HG02642 (cell line): ENCODE results near the gene VAV1.

Experiments used
- ATAC-seq: cut with Tn5 transposase; IDR thresholded peaks from one replicate; pipeline ENCODE4 v1.9.1; 2021; ENCODE audit warnings: mild to moderate bottlenecking; ENCODE audit not compliant: unreplicated experiment, poor library complexity

Gene VAV1

DNA sequence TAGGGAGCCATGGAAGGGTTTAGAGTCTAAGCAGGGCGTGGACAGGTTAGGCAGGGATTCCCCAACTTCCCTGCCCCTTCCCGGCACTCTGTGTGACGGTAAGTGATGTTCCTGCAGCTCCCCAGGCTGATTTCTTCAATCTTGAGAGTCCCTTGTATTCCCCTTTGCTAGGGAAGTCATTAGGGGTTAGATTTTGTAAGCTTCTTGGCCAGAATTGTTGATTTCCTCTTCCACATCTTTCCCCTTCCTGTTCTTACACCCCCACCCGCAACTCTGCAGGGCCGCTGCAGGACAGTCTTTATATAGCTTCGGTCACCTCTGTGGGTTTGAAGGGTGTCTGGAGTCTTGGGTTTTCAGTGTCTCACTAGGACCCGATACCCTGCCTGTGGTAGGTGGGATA is 104.2 kb downstream of the VAV1 start:
- no peak for ATAC-seq

DNA sequence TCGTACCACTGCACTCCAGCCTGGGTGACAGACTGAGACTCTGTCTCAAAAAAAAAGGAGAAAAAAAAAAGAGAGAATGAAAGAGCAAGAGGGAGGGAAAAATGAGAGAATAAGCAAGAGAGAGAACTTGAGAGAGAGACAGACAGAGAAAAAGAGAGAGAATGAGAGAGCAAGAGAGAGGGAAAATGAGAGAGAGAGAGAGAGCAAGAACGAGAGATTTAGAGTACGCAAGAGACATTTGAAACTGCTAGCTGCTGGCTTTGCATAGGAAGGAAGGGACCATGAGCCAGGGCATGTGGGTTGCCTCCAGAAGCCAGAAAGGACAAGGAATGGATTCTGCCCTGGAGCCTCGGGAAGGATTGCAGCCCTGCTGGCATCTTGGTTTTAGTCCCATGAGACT is 105.3 kb downstream of the VAV1 start:
- ATAC-seq: no peak

DNA sequence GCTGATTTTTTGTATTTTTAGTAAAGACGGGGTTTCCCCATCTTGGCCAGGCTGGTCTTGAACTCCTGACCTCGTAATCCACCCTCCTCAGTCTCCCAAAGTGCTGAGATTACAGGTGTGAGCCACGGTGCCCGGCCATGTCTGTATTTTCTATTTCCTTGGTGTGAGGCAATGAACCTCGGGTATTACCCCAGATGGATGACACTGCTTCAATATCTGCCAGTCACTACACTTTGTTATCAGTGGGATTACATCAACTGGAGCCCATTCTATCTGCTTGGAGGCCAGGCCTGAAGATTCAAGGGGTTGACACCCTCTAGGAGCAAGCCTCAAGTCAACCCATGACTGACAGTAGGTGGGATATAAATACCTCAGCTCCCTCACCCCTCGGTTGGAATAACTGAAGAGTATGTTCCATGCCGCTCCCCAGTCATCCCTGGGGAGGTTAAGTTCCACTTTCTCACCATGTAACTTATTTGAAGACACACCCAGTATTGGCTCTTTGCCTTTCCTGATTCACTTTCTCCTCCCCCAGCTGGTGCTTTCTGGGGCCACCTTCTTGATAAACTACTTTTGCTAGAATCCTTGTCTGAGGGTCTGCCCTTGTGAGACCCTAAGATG is 113.9 kb downstream of the VAV1 start:
- no peak for ATAC-seq

DNA sequence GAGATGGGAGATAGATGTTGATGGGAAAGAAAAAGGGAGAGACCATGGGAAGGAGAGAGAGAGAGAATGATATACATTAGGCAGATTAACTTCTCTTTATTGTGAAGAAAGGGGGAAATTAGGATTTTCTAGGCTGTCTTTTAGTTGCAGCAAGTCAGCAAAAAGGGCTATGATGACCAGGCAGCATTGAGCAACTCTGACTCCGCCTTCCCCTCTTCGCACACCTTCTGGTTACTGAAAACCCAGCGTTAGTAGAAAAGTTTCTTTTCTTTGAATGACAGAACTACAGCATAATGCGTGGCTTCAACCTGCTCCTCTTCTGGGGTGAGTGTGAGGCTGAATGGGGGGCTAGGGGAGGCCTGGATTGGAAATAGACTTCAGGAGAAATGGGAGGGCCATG is 114.8 kb downstream of the VAV1 start, which contains the start of gene ADGRE1:
Gene ADGRE1, plus strand, starts transcription at position 264 of the 400 bp plus-strand sequence. Its CDS starts 30 bp downstream, at position 294.
- no peak for ATAC-seq

DNA sequence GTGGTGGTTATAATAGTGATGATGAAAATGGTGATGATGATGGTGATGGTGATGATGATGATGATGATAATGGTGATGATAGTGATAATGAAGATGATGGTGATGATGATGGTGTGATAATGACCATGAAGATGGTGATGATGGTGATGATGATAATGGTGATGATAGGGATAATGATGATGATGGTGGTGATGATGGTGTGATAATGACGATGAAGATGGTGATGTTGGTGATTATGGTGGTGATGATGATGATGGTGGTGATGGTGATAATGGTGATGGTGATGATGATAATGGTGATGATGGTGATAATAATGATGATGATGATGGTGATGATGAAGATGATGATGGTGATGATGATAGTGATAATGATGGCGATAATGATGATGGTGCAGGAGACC is 116.5 kb downstream of the VAV1 start:
- no peak for ATAC-seq

DNA sequence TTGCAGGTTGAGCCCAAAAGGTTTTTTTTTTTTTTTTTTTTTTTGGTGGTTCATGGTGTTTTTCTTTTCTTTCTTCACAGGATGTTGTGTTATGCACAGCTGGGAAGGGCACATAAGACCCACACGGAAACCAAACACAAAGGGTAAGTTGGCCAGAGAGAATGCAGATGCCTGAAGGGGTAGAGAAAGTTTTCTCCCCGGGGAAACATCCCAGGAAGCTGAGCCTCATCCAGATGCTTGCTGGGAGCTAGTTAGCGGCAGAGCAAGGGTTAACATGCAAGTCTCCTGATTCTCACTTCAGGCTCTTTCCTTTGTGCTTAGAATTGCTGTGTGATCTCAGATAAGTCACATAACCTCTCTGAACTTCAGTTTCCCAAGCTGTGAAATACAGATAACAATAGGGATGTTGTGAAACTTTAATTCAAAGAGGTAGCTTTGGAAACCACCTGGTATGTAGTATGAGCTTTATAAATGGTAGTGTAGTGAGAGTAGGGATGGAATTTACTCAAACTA is 117.9 kb downstream of the VAV1 start:
- ATAC-seq: no peak

DNA sequence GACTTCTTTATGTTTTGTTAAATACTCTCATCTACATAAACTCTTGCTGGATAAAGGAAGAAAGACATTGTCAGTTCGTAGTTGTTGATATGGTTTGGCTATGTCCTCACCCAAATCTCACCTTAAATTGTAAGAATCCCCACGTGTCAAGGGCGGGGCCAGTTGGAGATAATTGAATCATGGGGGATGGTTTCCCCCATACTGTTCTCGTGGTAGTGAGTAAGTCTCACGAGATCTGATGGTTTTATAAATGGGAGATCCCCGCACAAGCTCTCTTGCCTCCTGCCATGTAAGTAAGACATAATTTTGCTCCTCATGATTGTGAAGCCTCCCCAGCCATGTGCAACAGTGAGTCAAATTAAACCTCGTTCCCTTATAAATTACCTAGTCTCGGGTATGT is 118.4 kb downstream of the VAV1 start:
- ATAC-seq: no peak

DNA sequence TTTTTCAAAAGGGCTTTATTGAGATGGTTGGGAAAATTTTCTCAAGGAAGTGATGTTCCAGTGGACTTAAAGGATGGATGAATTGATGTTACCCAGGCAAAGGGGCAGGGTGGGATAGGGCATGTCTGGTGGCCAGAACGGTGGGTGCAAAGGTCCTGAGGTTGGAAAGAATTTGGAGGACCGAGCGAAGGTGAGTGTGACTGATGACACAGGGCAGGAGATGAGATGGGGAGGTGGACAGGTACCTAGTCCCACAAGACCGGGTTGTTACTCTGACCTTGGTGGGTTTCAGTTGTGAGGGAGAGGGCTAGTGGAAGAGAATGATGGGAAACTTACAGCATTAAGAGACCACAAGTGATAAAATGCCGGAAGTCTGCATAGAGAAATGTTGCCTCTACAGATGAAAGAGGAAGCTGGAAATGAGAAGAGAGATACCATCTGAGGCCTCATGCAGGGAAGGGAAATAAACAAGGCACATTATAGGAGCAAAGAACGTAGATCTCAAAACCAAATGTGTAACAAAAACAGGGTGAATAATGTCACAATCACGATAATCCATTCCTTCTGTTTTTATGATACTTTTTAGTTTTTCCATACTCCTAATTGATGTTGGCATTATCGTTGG is 119.4 kb downstream of the VAV1 start:
- no peak for ATAC-seq

DNA sequence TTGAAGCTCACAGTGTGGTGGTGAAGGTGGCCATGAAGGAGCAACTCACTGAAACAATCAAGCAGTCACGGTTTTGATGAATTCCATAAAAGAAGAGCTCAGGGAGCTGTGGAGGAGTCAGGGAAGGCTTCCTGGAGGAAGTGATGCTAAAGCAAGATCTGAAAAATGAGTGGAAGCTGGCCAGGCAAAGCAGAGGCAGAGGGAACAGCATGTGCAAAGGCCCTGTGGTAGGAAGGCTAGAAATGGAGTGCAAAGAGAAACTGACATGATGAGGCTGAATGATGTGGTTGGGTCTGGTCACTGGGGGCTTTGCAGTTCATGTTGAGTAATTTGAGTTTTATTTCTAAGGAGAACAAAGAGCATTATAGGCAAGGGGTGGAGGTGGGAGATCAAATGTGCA is 121.8 kb downstream of the VAV1 start:
- ATAC-seq: no peak

DNA sequence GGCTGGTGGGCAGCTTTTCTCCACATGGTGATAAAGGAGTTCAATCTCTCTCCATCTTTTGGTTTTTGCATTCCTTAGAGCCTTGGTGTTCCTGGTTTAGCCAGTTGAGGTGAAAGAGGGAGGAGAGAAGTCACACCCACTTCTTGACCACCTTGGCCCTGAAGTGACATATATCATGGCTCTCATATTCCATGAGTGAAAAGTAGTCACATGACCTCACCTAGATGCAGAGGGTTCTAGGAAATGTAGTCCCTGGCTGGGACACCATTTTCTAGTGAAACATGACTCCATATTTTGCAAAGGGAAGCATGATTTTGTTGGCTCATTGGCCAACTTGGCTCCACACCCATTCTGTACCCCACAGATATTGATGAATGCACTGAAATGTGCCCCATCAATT is 130.9 kb downstream of the VAV1 start:
- ATAC-seq: no peak

DNA sequence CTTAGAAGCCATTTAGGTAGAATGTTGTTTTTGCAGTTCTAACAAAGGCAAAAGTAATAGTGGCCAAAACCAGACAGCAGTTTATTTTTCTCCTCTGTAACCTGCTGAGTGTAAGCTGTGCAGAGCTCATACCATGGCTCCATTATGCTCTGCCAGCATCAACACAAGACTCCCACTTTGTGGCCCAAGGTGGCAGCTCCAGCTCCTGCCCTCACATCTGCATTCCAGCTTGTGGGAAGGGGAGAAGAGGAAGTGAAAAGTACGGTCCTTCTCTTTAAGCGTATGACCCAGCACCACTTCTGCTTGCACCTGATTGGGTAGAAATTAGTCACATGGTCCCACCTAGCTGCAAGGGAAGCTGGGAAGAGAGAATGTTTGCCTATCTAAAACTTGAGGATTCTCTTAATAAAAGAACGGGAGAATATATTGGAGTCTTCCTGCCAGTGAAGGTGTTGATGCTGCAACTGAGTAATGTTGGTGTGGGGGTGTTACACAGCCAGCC is 134.1 kb downstream of the VAV1 start:
- no peak for ATAC-seq
